HG02981 (cell line): Measurements from ENCODE around the gene RGCC.
"Not testable (repeated sequence)": the region's sequence is repeated elsewhere in the genome, so short reads cannot be mapped to it uniquely, and the experiment has no call there.

Experiments
- ATAC-seq: cut with Tn5 transposase; IDR thresholded peaks from one replicate; pipeline ENCODE4 v1.9.1; 2021; ENCODE audit warnings: mild to moderate bottlenecking, moderate library complexity; ENCODE audit not compliant: unreplicated experiment

Gene RGCC

GRCh38 chr13:41488124-41488523 is 30.8 kb downstream of the RGCC start:
- ATAC-seq: no peak

- ATAC-seq: no peak
Observed at GRCh38 chr13:41490371-41491015, 33.1 kb downstream of the RGCC start.

GRCh38 chr13:41491436-41491835 is 34.1 kb downstream of the RGCC start:
- ATAC-seq: no peak

- no peak for ATAC-seq
Observed at GRCh38 chr13:41492432-41493260, 35.3 kb downstream of the RGCC start.

GRCh38 chr13:41494202-41494601 is 36.9 kb downstream of the RGCC start:
- ATAC-seq: no peak

GRCh38 chr13:41495044-41495443 is 37.7 kb downstream of the RGCC start:
- ATAC-seq: no peak

GRCh38 chr13:41496420-41497234 is 39.3 kb downstream of the RGCC start:
- ATAC-seq: no peak

- ATAC-seq: no peak
Observed at GRCh38 chr13:41497436-41497835, 40.1 kb downstream of the RGCC start.

- no peak for ATAC-seq
Observed at GRCh38 chr13:41499452-41499851, 42.1 kb downstream of the RGCC start.

- ATAC-seq: no peak
Observed at GRCh38 chr13:41500511-41500910, 43.2 kb downstream of the RGCC start.

GRCh38 chr13:41501281-41501680 is 43.9 kb downstream of the RGCC start:
- no peak for ATAC-seq

GRCh38 chr13:41502031-41502430 is 44.7 kb downstream of the RGCC start:
- no peak for ATAC-seq

- ATAC-seq: peak; percentile 64
Observed at GRCh38 chr13:41502673-41503072, 45.3 kb downstream of the RGCC start.

GRCh38 chr13:41503356-41503755 is 46.0 kb downstream of the RGCC start:
- no peak for ATAC-seq

GRCh38 chr13:41504657-41505056 is 47.3 kb downstream of the RGCC start:
- ATAC-seq: not testable (repeated sequence)

- ATAC-seq: no peak
Observed at GRCh38 chr13:41505209-41505835, 48.0 kb downstream of the RGCC start.

- no peak for ATAC-seq
Observed at GRCh38 chr13:41506312-41506711, 49.0 kb downstream of the RGCC start.

- no peak for ATAC-seq
Observed at GRCh38 chr13:41509971-41510370, 52.6 kb downstream of the RGCC start.

- no peak for ATAC-seq
Observed at GRCh38 chr13:41511827-41512226, 54.5 kb downstream of the RGCC start.

- no peak for ATAC-seq
Observed at GRCh38 chr13:41512441-41512840, 55.1 kb downstream of the RGCC start.

- no peak for ATAC-seq
Observed at GRCh38 chr13:41513600-41513999, 56.2 kb downstream of the RGCC start.
